ENCODE results near the gene ABCC8. TPM values are rescaled to one million over a fixed set of nuclear protein-coding genes. Genes with fewer than 3 reads are reported as not detected.
"Not testable (repeated sequence)": the region's sequence is repeated elsewhere in the genome, so short reads cannot be mapped to it uniquely, and the experiment has no call there.

The ABCC8 gene
- total RNA-seq, 1 donor: not detected

DNA sequence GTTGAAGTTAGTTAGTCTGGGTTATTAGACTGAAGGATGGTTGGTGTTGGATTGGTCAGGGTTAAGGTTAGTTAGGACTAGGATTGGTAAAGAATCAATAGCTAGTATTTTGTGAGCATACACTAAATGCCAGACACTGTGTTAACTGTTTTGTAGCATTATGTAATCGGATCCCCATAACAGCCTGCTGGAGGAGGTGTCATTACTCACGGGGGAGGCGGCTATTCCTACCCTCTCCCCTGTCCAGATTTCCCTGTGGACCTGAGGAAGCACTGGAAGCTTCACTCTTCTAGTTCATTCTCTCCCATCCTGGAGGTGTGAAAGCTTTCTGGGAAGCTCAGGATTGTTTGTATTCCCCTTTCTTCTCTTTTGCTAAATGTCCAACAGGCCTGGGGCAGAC, 47.7 kb downstream of the ABCC8 start:
- H3K4me3 ChIP-seq (ENCODE audit: low read depth, low read length): no peak overlapping the region
- DNase-seq (ENCODE audit: low read depth): no peak
- TF ChIP-seq, protein P1, sequence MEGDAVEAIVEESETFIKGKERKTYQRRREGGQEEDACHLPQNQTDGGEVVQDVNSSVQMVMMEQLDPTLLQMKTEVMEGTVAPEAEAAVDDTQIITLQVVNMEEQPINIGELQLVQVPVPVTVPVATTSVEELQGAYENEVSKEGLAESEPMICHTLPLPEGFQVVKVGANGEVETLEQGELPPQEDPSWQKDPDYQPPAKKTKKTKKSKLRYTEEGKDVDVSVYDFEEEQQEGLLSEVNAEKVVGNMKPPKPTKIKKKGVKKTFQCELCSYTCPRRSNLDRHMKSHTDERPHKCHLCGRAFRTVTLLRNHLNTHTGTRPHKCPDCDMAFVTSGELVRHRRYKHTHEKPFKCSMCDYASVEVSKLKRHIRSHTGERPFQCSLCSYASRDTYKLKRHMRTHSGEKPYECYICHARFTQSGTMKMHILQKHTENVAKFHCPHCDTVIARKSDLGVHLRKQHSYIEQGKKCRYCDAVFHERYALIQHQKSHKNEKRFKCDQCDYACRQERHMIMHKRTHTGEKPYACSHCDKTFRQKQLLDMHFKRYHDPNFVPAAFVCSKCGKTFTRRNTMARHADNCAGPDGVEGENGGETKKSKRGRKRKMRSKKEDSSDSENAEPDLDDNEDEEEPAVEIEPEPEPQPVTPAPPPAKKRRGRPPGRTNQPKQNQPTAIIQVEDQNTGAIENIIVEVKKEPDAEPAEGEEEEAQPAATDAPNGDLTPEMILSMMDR (IDR thresholded peaks at IDR 0.05; ENCODE audit: insufficient read depth, low read depth, low read length): no peak

DNA sequence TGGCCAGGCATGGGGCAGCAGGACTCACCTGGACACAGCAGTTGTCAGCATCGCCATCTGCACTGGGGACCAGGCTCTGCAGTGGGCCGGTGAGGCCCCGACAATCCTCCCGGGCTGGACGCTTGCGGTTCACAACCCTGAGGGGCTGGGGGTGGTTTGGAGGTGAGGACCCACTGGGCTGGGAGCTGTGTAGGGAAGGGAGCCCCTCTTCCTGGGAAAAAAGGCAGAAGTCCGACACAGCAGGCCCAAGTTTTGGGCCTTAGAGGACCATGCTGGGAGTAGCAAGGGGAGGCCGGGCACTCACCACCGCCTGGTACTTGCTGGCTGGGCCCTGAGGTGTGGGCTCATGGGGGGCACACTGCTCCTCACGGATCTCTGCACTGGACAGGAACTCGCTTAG, 48.4 kb downstream of the ABCC8 start:
- no peak for DNase-seq (ENCODE audit: low read depth)
- TF ChIP-seq, protein P1 (IDR thresholded peaks at IDR 0.05; ENCODE audit: insufficient read depth, low read depth, low read length): no peak
- no peak overlapping the region for H3K4me3 ChIP-seq (ENCODE audit: low read depth, low read length)

DNA sequence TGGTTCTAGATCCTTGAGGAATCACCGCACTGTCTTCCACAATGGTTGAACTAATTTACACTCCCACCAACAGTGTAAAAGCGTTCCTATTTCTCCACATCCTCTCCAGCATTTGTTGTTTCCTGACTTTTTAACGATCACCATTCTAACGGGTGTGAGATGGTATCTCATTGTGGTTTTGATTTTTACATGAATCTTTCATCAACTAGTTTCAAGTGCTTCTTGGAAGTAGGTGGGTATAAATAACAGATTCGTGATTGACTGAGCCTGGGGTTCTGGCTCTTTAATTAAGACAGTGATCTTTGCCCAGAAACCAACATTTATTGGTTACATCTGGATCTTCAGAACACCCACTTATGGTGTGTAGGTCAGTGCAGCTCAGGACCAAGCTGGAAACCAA, 50.4 kb downstream of the ABCC8 start:
- not testable (repeated sequence) for H3K4me3 ChIP-seq (ENCODE audit: low read depth, low read length); DNase-seq (ENCODE audit: low read depth)

DNA sequence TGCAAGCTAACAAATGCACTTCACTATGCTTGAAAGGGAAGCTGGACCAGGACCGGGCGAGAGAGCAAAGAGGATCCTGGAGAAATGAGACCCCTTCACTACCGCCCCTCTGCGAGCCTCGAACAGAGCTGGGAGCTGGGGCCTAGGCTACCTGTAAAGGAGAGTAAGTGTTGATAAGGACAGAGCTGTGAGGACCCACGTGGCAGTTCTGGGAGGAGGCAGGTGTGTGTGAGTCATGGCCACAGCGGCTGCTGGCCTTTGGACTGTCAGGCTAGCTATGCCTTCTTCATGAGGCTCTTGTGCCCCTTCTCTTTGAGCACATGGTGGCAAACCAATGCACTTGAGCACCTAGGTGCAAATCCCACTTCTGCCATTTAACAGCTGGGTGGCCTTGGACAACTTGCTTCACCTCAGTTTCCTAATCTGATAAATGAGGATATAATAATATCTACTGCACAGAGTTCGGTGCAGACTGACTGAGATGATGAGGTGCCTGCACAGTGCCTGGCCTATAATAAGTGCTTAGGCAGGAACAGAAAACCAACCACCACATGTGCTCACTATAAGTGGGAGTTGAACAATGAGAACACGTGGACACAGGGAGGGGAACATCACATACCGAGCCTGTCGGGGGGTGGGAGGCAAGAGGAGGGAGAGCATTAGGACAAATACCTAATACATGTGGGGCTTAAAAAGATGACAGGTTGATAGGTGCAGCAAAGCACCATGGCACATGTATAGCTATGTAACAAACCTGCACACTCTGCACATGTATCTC, 52.9 kb downstream of the ABCC8 start:
- TF ChIP-seq, protein P1 (IDR thresholded peaks at IDR 0.05; ENCODE audit: insufficient read depth, low read depth, low read length): no peak
- H3K4me3 ChIP-seq (ENCODE audit: low read depth, low read length): no peak overlapping the region
- DNase-seq (ENCODE audit: low read depth): no peak

DNA sequence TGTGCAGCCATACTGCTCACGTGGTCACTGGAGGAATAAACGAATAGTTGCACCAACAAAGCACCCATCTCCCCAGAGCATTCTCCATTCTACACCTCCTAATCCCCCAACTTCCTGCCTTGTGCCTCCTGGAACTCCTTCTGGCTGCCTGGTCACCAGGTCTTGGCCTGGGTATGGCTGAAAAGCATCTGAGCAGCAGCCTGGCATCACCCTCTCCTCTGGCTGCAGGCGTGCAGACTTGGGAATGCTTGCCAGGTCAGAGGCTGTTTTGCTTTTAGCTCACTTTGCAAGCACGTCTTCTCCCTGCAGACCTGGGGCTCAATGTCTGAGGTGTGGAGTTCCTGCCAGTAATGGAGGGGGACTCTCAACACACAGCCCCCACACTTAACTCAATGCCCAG, 54.9 kb downstream of the ABCC8 start:
- DNase-seq (ENCODE audit: low read depth): no peak
- no peak overlapping the region for H3K4me3 ChIP-seq (ENCODE audit: low read depth, low read length)
- TF ChIP-seq, protein P1 (IDR thresholded peaks at IDR 0.05; ENCODE audit: insufficient read depth, low read depth, low read length): no peak

DNA sequence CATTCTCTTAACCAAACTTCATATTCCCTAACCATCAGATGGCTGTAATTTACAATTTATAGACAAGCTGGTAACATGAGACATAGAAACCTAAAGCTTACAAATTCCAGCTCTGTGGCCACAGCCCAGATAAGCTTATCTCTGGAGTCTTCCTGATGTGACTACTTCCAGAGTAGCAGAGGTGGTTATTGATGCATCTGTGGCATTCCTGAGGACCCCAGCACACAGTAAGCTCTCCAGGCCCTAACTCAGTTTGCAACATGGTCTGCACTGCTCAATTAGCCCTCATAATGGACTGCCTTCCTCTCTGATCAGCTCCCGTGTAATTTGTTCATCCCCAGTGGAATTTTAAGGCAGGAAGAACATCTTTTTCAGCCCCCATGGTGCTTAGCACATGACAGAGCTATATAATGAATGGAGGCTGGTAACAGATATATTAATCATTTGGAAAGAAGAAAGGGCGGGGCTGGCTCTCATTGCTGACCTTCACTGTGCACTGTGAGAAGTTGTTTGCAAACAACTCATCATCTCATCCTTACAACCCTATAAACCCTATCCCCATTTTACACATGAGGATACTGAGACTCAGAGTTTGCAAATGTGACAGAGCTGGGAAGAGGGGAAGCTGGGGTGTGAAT, 58.1 kb downstream of the ABCC8 start:
- no peak overlapping the region for H3K4me3 ChIP-seq (ENCODE audit: low read depth, low read length)
- TF ChIP-seq, protein P1 (IDR thresholded peaks at IDR 0.05; ENCODE audit: insufficient read depth, low read depth, low read length): no peak
- DNase-seq (ENCODE audit: low read depth): peak; percentile 8

DNA sequence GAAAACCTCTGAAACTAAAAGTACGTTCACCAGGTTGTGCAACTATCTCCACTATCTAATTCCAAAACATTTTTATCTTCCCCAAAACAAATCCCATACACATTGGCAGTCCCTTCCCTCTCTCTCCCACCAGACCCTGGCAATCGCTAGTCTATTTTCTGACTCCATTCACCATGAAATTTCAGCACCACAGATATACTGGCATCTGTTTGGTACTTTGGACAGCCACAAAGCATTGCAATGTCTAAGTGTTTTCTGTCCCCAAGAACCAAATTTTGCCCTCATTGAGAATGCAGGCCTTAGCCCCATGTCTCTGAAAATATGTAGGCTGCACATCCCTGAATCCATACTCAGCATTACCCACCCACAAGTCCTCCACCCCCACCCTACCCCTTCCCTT, 60.2 kb downstream of the ABCC8 start:
- TF ChIP-seq, protein P1 (IDR thresholded peaks at IDR 0.05; ENCODE audit: insufficient read depth, low read depth, low read length): no peak
- H3K4me3 ChIP-seq (ENCODE audit: low read depth, low read length): no peak overlapping the region
- DNase-seq (ENCODE audit: low read depth): no peak
